H4 (cell line): Measurements from ENCODE around the gene FOXR1. TPM values are rescaled to one million over a fixed set of nuclear protein-coding genes. Genes with fewer than 3 reads are reported as not detected.
A peak's percentile ranks its signal among the peaks of the same experiment; 100 is the strongest.
"Not testable (repeated sequence)": the region's sequence is repeated elsewhere in the genome, so short reads cannot be mapped to it uniquely, and the experiment has no call there.

ENCODE experiments used
- DNase-seq: peaks from one replicate; pipeline ENCODE4 v3.0.0-alpha.2; 2015; ENCODE audit warnings: low spot score
- total RNA-seq: library from RNA; depleted of rRNA; stranded (reverse); fragments of >200 nt; shearing (Covaris generic); gene quantifications from 2 replicates; pipeline ENCODE4 v1.2.3, GENCODE V29; 2014

The FOXR1 gene
- total RNA-seq, 1 experiment from 2014 or later, result not detected

GRCh38 chr11:118997627-118998387, 26.2 kb downstream of the FOXR1 start, which contains the start of gene CENATAC:
CENATAC (plus strand) TSS chr11:118998138; CDS start chr11:118998198, 60 bp downstream.
- peak; percentile 68 for DNase-seq

- no peak for DNase-seq
Measured at GRCh38 chr11:118998388-118998717, 26.8 kb downstream of the FOXR1 start.

GRCh38 chr11:118998822-118999221, 27.3 kb downstream of the FOXR1 start:
- DNase-seq, result peak; percentile 51

GRCh38 chr11:119000906-119001305, 29.3 kb downstream of the FOXR1 start:
- DNase-seq, result no peak

- DNase-seq, result no peak
Measured at GRCh38 chr11:119006656-119007055, 35.1 kb downstream of the FOXR1 start.

GRCh38 chr11:119011476-119012053, 40.0 kb downstream of the FOXR1 start:
- no peak for DNase-seq

GRCh38 chr11:119012629-119013170, 41.1 kb downstream of the FOXR1 start:
- DNase-seq, result no peak

- no peak for DNase-seq
Measured at GRCh38 chr11:119014209-119014924, 42.8 kb downstream of the FOXR1 start.

- no peak for DNase-seq
Measured at GRCh38 chr11:119015054-119015611, 43.6 kb downstream of the FOXR1 start.

GRCh38 chr11:119016216-119017009, 44.9 kb downstream of the FOXR1 start:
- DNase-seq, result no peak

GRCh38 chr11:119017377-119017776, 45.8 kb downstream of the FOXR1 start:
- DNase-seq, result not testable (repeated sequence)

- peak; percentile 97 for DNase-seq
Measured at GRCh38 chr11:119018074-119018938, 46.7 kb downstream of the FOXR1 start, which contains the start of the genes RPS25 and TRAPPC4. RPS25 (minus strand) TSS chr11:119018343; CDS start chr11:119018284, 59 bp downstream. TRAPPC4 (plus strand) TSS chr11:119018766; CDS start chr11:119018796, 30 bp downstream.

- no peak for DNase-seq
Measured at GRCh38 chr11:119019996-119020395, 48.4 kb downstream of the FOXR1 start.

GRCh38 chr11:119021631-119022030, 50.1 kb downstream of the FOXR1 start:
- DNase-seq, result no peak

GRCh38 chr11:119023741-119024140, 52.2 kb downstream of the FOXR1 start:
- no peak for DNase-seq

- no peak for DNase-seq
Measured at GRCh38 chr11:119024430-119025098, 53.0 kb downstream of the FOXR1 start.

- DNase-seq, result no peak
Measured at GRCh38 chr11:119025099-119025473, 53.5 kb downstream of the FOXR1 start.

- DNase-seq, result no peak
Measured at GRCh38 chr11:119025541-119025940, 54.0 kb downstream of the FOXR1 start.

- DNase-seq, result no peak
Measured at GRCh38 chr11:119025978-119026766, 54.6 kb downstream of the FOXR1 start.
